Measurements from ENCODE around the gene CFAP54.
"Not testable (repeated sequence)": the region's sequence is repeated elsewhere in the genome, so short reads cannot be mapped to it uniquely, and the experiment has no call there.

Gene CFAP54

GRCh38 chr12:96478011-96478410, 11.4 kb upstream of the CFAP54 start:
- no peak for DNase-seq (ENCODE audit: low spot score)

- DNase-seq (ENCODE audit: low spot score): no peak
Measured at GRCh38 chr12:96482086-96482485, 7.3 kb upstream of the CFAP54 start.

GRCh38 chr12:96483116-96483515, 6.3 kb upstream of the CFAP54 start:
- no peak for DNase-seq (ENCODE audit: low spot score)

GRCh38 chr12:96486751-96487613, 2.4 kb upstream of the CFAP54 start:
- no peak for DNase-seq (ENCODE audit: low spot score)

- DNase-seq (ENCODE audit: low spot score): no peak
Measured at GRCh38 chr12:96487634-96488033, 1.7 kb upstream of the CFAP54 start.

GRCh38 chr12:96493106-96493505, 3.7 kb downstream of the CFAP54 start:
- no peak for DNase-seq (ENCODE audit: low spot score)

GRCh38 chr12:96494154-96494553, 4.8 kb downstream of the CFAP54 start:
- DNase-seq (ENCODE audit: low spot score): not testable (repeated sequence)

- no peak for DNase-seq (ENCODE audit: low spot score)
Measured at GRCh38 chr12:96495155-96495554, 5.8 kb downstream of the CFAP54 start.

GRCh38 chr12:96495841-96496545, 6.6 kb downstream of the CFAP54 start:
- no peak for DNase-seq (ENCODE audit: low spot score)

GRCh38 chr12:96496944-96497343, 7.6 kb downstream of the CFAP54 start:
- DNase-seq (ENCODE audit: low spot score): no peak

GRCh38 chr12:96497855-96498254, 8.5 kb downstream of the CFAP54 start:
- no peak for DNase-seq (ENCODE audit: low spot score)

GRCh38 chr12:96500693-96501092, 11.3 kb downstream of the CFAP54 start:
- no peak for DNase-seq (ENCODE audit: low spot score)

- DNase-seq (ENCODE audit: low spot score): no peak
Measured at GRCh38 chr12:96501133-96501761, 11.9 kb downstream of the CFAP54 start.

GRCh38 chr12:96501908-96502307, 12.5 kb downstream of the CFAP54 start:
- no peak for DNase-seq (ENCODE audit: low spot score)

- no peak for DNase-seq (ENCODE audit: low spot score)
Measured at GRCh38 chr12:96502477-96502876, 13.1 kb downstream of the CFAP54 start.

- DNase-seq (ENCODE audit: low spot score): no peak
Measured at GRCh38 chr12:96502949-96503532, 13.7 kb downstream of the CFAP54 start.

- DNase-seq (ENCODE audit: low spot score): no peak
Measured at GRCh38 chr12:96503976-96504375, 14.6 kb downstream of the CFAP54 start.

- no peak for DNase-seq (ENCODE audit: low spot score)
Measured at GRCh38 chr12:96506776-96507175, 17.4 kb downstream of the CFAP54 start.

GRCh38 chr12:96510306-96510764, 21.0 kb downstream of the CFAP54 start:
- DNase-seq (ENCODE audit: low spot score): no peak

- no peak for DNase-seq (ENCODE audit: low spot score)
Measured at GRCh38 chr12:96513166-96513565, 23.8 kb downstream of the CFAP54 start.

- DNase-seq (ENCODE audit: low spot score): no peak
Measured at GRCh38 chr12:96513681-96514080, 24.3 kb downstream of the CFAP54 start.

GRCh38 chr12:96514328-96514727, 25.0 kb downstream of the CFAP54 start:
- no peak for DNase-seq (ENCODE audit: low spot score)
